ENCODE data around the gene PPWD1.
A peak's percentile ranks its signal among the peaks of the same experiment; 100 is the strongest.
"Not testable (repeated sequence)": the region's sequence is repeated elsewhere in the genome, so short reads cannot be mapped to it uniquely, and the experiment has no call there.

PPWD1 gene

DNA sequence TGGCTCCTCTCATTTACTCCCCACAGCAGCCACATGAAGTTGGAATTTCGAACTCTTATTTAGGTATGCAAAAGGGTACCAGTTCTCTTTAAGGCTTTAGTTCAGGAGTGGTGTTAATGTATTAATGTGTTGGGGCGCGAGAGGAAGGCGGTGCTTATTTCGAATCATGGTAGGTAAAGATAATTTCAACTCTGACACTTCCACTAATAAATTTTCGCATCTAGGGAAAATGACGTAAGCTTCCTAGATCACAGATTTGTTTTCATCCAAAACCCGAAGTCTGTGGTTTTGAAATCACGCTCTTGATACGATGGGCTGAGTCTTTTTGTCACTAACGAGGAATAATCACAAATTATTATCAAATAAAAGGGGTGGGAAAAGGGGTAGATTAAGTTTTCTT is 681 bp downstream of the PPWD1 start:
- H3K4me1 ChIP-seq = no peaks in the 10 kb centered on the region
- H3K27me3 ChIP-seq = no peaks in the 10 kb centered on the region
- H3K4me3 ChIP-seq (ENCODE audit: low read depth, low read length) = peak overlapping the region; percentile 86
- H3K9me3 ChIP-seq = no peaks in the 10 kb centered on the region
- TF ChIP-seq CTCF (IDR thresholded peaks at IDR 0.05; ENCODE audit: low read depth, low read length) = no peak
- DNase-seq = no peak
- H3K36me3 ChIP-seq = peaks cover under 1% of the 10 kb centered on the region; the same call in 1 of the 2 replicates

DNA sequence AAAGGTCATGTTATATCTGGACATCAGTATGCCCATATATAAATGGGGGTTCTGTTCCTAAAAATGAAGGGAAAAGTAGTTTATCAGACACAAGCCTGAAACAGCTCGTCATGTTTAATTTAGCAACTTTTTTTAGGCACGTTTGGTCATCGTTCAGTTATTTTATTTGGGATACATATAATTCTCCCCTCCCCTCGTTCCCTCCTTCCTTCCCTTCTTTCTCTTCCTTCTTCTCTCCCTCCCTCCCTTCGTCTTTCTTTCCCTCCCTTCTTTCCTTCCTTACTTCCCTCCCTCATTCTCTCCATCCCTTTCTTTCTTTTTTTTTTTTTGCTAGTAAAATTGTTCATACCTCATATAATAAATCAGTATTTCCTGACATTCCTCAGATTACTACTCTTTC is 3.4 kb downstream of the PPWD1 start:
- H3K36me3 ChIP-seq = peaks cover 8% of the 10 kb centered on the region; the same call in 1 of the 2 replicates
- H3K9me3 ChIP-seq = no peaks in the 10 kb centered on the region
- no peak for TF ChIP-seq CTCF (IDR thresholded peaks at IDR 0.05; ENCODE audit: low read depth, low read length)
- DNase-seq = no peak
- H3K4me1 ChIP-seq = no peaks in the 10 kb centered on the region
- no peaks in the 10 kb centered on the region for H3K27me3 ChIP-seq
- no peak overlapping the region for H3K4me3 ChIP-seq (ENCODE audit: low read depth, low read length)

DNA sequence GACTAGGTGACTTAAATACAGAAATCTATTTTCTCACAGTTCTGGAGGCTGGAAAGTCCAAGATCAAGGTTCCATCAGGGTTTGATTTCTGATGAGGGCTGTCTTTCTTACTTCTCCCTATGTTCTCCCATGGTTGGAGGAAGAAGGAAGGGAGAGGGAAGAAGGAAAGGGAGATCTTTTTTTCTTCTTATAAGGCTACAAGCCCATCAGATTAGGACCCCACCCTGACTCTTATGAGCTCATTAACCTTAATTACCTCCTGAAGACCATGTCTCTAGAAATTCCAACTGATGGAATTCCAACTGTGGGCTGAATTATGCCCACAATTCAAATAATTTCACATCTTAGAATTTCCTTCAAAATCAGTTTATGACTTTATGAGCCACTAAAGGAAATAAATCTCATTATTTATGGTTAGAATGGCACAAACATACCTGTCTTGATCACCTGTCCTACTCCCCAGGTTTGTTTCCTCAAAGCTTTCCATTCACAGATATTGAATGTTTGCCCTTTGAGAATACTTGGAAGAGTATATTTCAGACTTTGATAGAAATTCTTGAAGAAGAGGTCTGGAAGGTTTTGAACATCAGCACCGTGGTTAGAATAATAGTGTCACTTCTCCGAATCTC is 7.6 kb downstream of the PPWD1 start:
- no peak overlapping the region for H3K4me3 ChIP-seq (ENCODE audit: low read depth, low read length)
- peaks cover 29% of the 10 kb centered on the region for H3K36me3 ChIP-seq
- DNase-seq = no peak
- H3K4me1 ChIP-seq = no peaks in the 10 kb centered on the region
- TF ChIP-seq CTCF (IDR thresholded peaks at IDR 0.05; ENCODE audit: low read depth, low read length) = no peak
- H3K9me3 ChIP-seq = no peaks in the 10 kb centered on the region
- H3K27me3 ChIP-seq = no peaks in the 10 kb centered on the region

DNA sequence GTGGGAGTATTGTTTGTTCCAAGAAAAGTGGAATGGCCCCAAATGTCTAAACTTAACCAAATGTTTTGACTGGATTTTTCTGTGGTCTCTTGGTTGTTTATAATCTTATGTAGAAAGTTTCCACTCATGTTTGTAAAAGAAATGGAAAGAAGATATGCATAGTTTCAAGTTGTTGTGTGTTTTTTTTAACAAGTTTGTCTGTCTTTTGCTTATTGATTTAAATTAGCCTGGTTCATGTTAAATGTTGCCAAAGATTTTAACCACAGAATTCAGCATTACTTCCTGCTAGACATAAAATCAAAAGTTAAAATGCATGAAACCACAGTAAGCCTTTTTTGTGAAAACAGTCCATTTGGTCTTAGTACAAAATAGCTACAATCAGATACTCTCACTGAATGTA is 14.0 kb downstream of the PPWD1 start:
- H3K36me3 ChIP-seq = peaks cover 47% of the 10 kb centered on the region
- no peak for TF ChIP-seq CTCF (IDR thresholded peaks at IDR 0.05; ENCODE audit: low read depth, low read length)
- no peaks in the 10 kb centered on the region for H3K27me3 ChIP-seq
- H3K9me3 ChIP-seq = no peaks in the 10 kb centered on the region
- H3K4me3 ChIP-seq (ENCODE audit: low read depth, low read length) = no peak overlapping the region
- no peaks in the 10 kb centered on the region for H3K4me1 ChIP-seq
- no peak for DNase-seq

GRCh38 chr5:65588694-65589093 is 25.6 kb downstream of the PPWD1 start:
- peaks cover 45% of the 10 kb centered on the region for H3K36me3 ChIP-seq
- H3K4me3 ChIP-seq (ENCODE audit: low read depth, low read length) = no peak overlapping the region
- H3K4me1 ChIP-seq = no peaks in the 10 kb centered on the region
- H3K9me3 ChIP-seq = no peaks in the 10 kb centered on the region
- TF ChIP-seq CTCF (IDR thresholded peaks at IDR 0.05; ENCODE audit: low read depth, low read length) = no peak; the same call in 1 of the 2 replicates
- no peak for DNase-seq
- no peaks in the 10 kb centered on the region for H3K27me3 ChIP-seq

- not testable (repeated sequence) for H3K4me3 ChIP-seq (ENCODE audit: low read depth, low read length); H3K9me3 ChIP-seq; H3K27me3 ChIP-seq; H3K4me1 ChIP-seq; DNase-seq
- peaks cover 28% of the 10 kb centered on the region for H3K36me3 ChIP-seq
Measured at GRCh38 chr5:65601761-65602160, 38.7 kb downstream of the PPWD1 start.
